Activated T-helper 1 cell treated with anti-CD3 and anti-CD28 coated beads, Interleukin-2, amount 50 U/mL, for 16 hours (primary cell): ENCODE results near the gene CHSY3.
"Not testable (repeated sequence)": the region's sequence is repeated elsewhere in the genome, so short reads cannot be mapped to it uniquely, and the experiment has no call there.

Source experiments
- DNase-seq, 2 donors: peaks; one replicate each; pipeline ENCODE4 v3.0.0-alpha.2; 2020; ENCODE audit warnings: low read depth in 1 of 2, low spot score in 1 of 2

The CHSY3 gene

GRCh38 chr5:130155345-130156011 lies 251.2 kb downstream of the CHSY3 start:
- no peak for DNase-seq

GRCh38 chr5:130158036-130158435 lies 253.8 kb downstream of the CHSY3 start:
- no peak for DNase-seq

- DNase-seq: no peak
Measured at GRCh38 chr5:130159968-130160367, 255.7 kb downstream of the CHSY3 start.

- DNase-seq: no peak
Measured at GRCh38 chr5:130164966-130165365, 260.7 kb downstream of the CHSY3 start.

GRCh38 chr5:130166839-130167490 lies 262.7 kb downstream of the CHSY3 start:
- no peak for DNase-seq

GRCh38 chr5:130168211-130168610 lies 263.9 kb downstream of the CHSY3 start:
- no peak for DNase-seq

- no peak for DNase-seq
Measured at GRCh38 chr5:130171699-130172098, 267.4 kb downstream of the CHSY3 start.

GRCh38 chr5:130183115-130183514 lies 278.9 kb downstream of the CHSY3 start:
- DNase-seq: no peak

- DNase-seq: no peak
Measured at GRCh38 chr5:130189961-130190360, 285.7 kb downstream of the CHSY3 start.

GRCh38 chr5:130198927-130199326 lies 294.7 kb downstream of the CHSY3 start:
- no peak for DNase-seq

- no peak for DNase-seq
Measured at GRCh38 chr5:130206686-130207085, 302.4 kb downstream of the CHSY3 start.

GRCh38 chr5:130213607-130214006 lies 309.3 kb downstream of the CHSY3 start:
- no peak for DNase-seq

- DNase-seq: no peak
Measured at GRCh38 chr5:130216286-130216685, 312.0 kb downstream of the CHSY3 start.

- no peak for DNase-seq
Measured at GRCh38 chr5:130222573-130222972, 318.3 kb downstream of the CHSY3 start.

- DNase-seq: not testable (repeated sequence)
Measured at GRCh38 chr5:130226556-130226955, 322.3 kb downstream of the CHSY3 start.

- DNase-seq: no peak
Measured at GRCh38 chr5:130227699-130228098, 323.4 kb downstream of the CHSY3 start.

GRCh38 chr5:130231786-130232185 lies 327.5 kb downstream of the CHSY3 start:
- no peak for DNase-seq

- no peak for DNase-seq
Measured at GRCh38 chr5:130234816-130235215, 330.6 kb downstream of the CHSY3 start.
